Esophagus muscularis mucosa (tissue), 4 donors: ENCODE results near the gene TTC29. TPM values are rescaled to one million over a fixed set of nuclear protein-coding genes. Genes with fewer than 3 reads are reported as not detected.

ENCODE experiments used
- DNase-seq: peaks from one replicate; pipeline ENCODE4 v3.0.0-alpha.2; 2017; ENCODE audit errors: extremely low spot score
- H3K27ac ChIP-seq, 4 donors: fragments of 200-600 bp; sonication (generic); replicated peaks in 1 of 4; 1 replicate in 3 of 4; 2 replicates in 1 of 4; pipeline ENCODE4 v1.5.1; 2016 to 2019; ENCODE audit warnings: mild to moderate bottlenecking in 1 of 4
- H3K27me3 ChIP-seq, 4 donors: fragments of 200-600 bp; sonication (generic); one replicate each; pipeline versions ENCODE4 v1.5.1 to v1.6.0; 2016 to 2019
- H3K36me3 ChIP-seq, 4 donors: fragments of 200-600 bp; sonication (generic); one replicate each; pipeline ENCODE4 v1.5.1; 2016 to 2019
- H3K4me1 ChIP-seq, 4 donors: fragments of 200-600 bp; sonication (generic); one replicate each; pipeline ENCODE4 v1.5.1; 2016 to 2019
- H3K4me3 ChIP-seq, 4 donors: fragments of 200-600 bp; sonication (generic); 1 replicate in 2 of 4; 2 replicates in 2 of 4; pipeline ENCODE4 v1.5.1; 2016 to 2019; ENCODE audit warnings: mild to moderate bottlenecking in 4 of 4, moderate library complexity in 1 of 4
- H3K9me3 ChIP-seq, 4 donors: fragments of 200-600 bp; sonication (generic); 1 replicate in 3 of 4; 2 replicates in 1 of 4; pipeline ENCODE4 v1.5.1; 2016 to 2019
- CTCF ChIP-seq, 3 experiments: fragments of 200-600 bp in 2 of 3; fragments of 450-650 bp in 1 of 3; sonication (generic) in 2 of 3; IDR thresholded peaks; one replicate each; pipeline ENCODE4 v1.5.1; 2017 to 2019; ENCODE audit warnings: antibody characterized with exemption in 3 of 3, mild to moderate bottlenecking in 2 of 3, moderate library complexity in 1 of 3
- EP300 ChIP-seq: sonication (generic); formaldehyde crosslinking; IDR thresholded peaks from one replicate; pipeline ENCODE4 v1.6.1; 2017; ENCODE audit warnings: antibody characterized with exemption
- POLR2A ChIP-seq: fragments of 450-650 bp; IDR thresholded peaks from one replicate; pipeline ENCODE4 v1.6.1; 2017; ENCODE audit warnings: antibody characterized with exemption, moderate library complexity, mild to moderate bottlenecking, low read depth
- POLR2AphosphoS5 ChIP-seq, 2 donors: sonication (generic); formaldehyde crosslinking; IDR thresholded peaks; one replicate each; pipeline ENCODE4 v1.6.1; 2017; ENCODE audit warnings: antibody characterized with exemption in 2 of 2
- WGBS: methylation state at CpG from one replicate; pipeline ENCODE4 v1.1.5; 2018; 5-methylcytosine and 5-hydroxymethylcytosine counted together
- intact Hi-C: fragments of 100-400 bp; cut with DNase I; formaldehyde crosslinking; loops from one replicate; pipeline ENCODE4 v1.15.1; 2023
- total RNA-seq, 4 donors: library from RNA; depleted of rRNA; stranded (reverse); fragments of >200 nt; gene quantifications; one replicate each; pipeline versions ENCODE4 v1.1.0 to v1.2.1, GENCODE V29; 2016

Gene TTC29
- total RNA-seq, 4 donors from 2014 or later, result not detected

GRCh38 chr4:146915132-146915531 lies 30.5 kb downstream of the TTC29 start:
- no peak overlapping the region for H3K4me3 ChIP-seq
- no peaks in the 10 kb centered on the region for H3K4me1 ChIP-seq
- no peak for DNase-seq
- no peaks in the 10 kb centered on the region for H3K9me3 ChIP-seq
- no peak overlapping the region for H3K27ac ChIP-seq
- intact Hi-C loops, result loop anchor here (10.0 kb wide), 1 partner anchor 570 kb away; no protein-coding TSS in a partner anchor
- WGBS, result 45% methylated on average over 1 of the region's 1 CpG
- no peak for TF ChIP-seq POLR2AphosphoS5 (IDR thresholded peaks at IDR 0.05)
- TF ChIP-seq POLR2A, result no peak
- no peak for TF ChIP-seq CTCF (IDR thresholded peaks at IDR 0.05)
- TF ChIP-seq EP300, result no peak
- peaks cover 0 to 5% (median 0%) of the 10 kb centered on the region in 4 donors for H3K27me3 ChIP-seq
- no peaks in the 10 kb centered on the region for H3K36me3 ChIP-seq

GRCh38 chr4:146900295-146900694 lies 45.4 kb downstream of the TTC29 start:
- WGBS, result 88% methylated on average over 5 of the region's 5 CpGs
- TF ChIP-seq EP300, result no peak
- TF ChIP-seq CTCF (IDR thresholded peaks at IDR 0.05), result no peak
- TF ChIP-seq POLR2A, result no peak
- no peak for TF ChIP-seq POLR2AphosphoS5 (IDR thresholded peaks at IDR 0.05)

GRCh38 chr4:146890301-146890700 lies 55.4 kb downstream of the TTC29 start:
- Histone ChIP-seq H3K4me3 (no peak overlapping the region), H3K4me1 (no peaks in the 10 kb centered on the region), H3K9me3 (no peaks in the 10 kb centered on the region), H3K36me3 (no peaks in the 10 kb centered on the region), H3K27ac (no peak overlapping the region), H3K27me3 (no peaks in the 10 kb centered on the region)
- no peak for DNase-seq
- 76% methylated on average over 2 of the region's 3 CpGs for WGBS
- intact Hi-C loops, result no loop called here
- no peak for TF ChIP-seq EP300
- no peak for TF ChIP-seq POLR2AphosphoS5 (IDR thresholded peaks at IDR 0.05)
- TF ChIP-seq CTCF (IDR thresholded peaks at IDR 0.05), result no peak
- no peak for TF ChIP-seq POLR2A

More at GRCh38 chr4:146900295-146900694, 45.4 kb downstream of the TTC29 start:
- no peak overlapping the region for H3K27ac ChIP-seq
- no peaks in the 10 kb centered on the region for H3K9me3 ChIP-seq
- no peaks in the 10 kb centered on the region for H3K4me1 ChIP-seq
- no peaks in the 10 kb centered on the region for H3K36me3 ChIP-seq
- H3K27me3 ChIP-seq, result no peaks in the 10 kb centered on the region
- H3K4me3 ChIP-seq, result no peak overlapping the region
- intact Hi-C loops, result no loop called here
- no peak for DNase-seq

- Histone ChIP-seq H3K4me1 (no peaks in the 10 kb centered on the region), H3K9me3 (no peaks in the 10 kb centered on the region), H3K36me3 (no peaks in the 10 kb centered on the region), H3K27ac (no peak overlapping the region), H3K27me3 (no peaks in the 10 kb centered on the region), H3K4me3 (no peak overlapping the region)
- no peak for DNase-seq
- intact Hi-C loops, result no loop called here
- TF ChIP-seq POLR2A (no peak), EP300 (no peak), CTCF (IDR thresholded peaks at IDR 0.05) (no peak), POLR2AphosphoS5 (IDR thresholded peaks at IDR 0.05) (no peak)
- 82% methylated on average over 3 of the region's 3 CpGs for WGBS
Observed at GRCh38 chr4:146883070-146883469, 62.6 kb downstream of the TTC29 start.

DNA sequence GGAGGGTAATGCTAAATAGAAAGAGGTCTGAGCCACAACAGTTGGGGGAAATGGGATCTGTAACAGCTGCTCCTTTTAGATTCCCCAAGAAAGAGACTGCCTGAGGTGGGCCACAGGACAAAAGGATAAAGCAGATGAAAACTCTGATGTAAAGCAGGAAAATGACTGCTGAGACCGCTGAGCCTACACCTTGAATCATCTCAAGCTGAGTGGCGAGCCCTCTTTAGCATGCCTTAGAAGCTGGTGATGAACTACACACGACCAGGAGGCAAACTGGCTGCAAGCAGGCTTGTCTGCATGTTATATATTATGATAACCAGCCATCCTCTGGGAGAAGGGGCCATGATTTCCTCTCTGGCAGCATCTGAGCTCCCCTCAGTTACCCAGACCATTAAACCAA lies 88.4 kb downstream of the TTC29 start:
- no peaks in the 10 kb centered on the region for H3K36me3 ChIP-seq
- intact Hi-C loops, result no loop called here
- no peak overlapping the region for H3K27ac ChIP-seq
- no peaks in the 10 kb centered on the region for H3K4me1 ChIP-seq
- WGBS, result 62% methylated on average over 3 of the region's 3 CpGs
- no peaks in the 10 kb centered on the region for H3K27me3 ChIP-seq
- H3K9me3 ChIP-seq, result no peaks in the 10 kb centered on the region
- TF ChIP-seq POLR2AphosphoS5 (IDR thresholded peaks at IDR 0.05) (no peak), POLR2A (no peak), CTCF (IDR thresholded peaks at IDR 0.05) (no peak), EP300 (no peak)
- no peak overlapping the region for H3K4me3 ChIP-seq
- no peak for DNase-seq
